ENCODE results near the gene KRT34.
"Not testable (repeated sequence)": the region's sequence is repeated elsewhere in the genome, so short reads cannot be mapped to it uniquely, and the experiment has no call there.

Gene KRT34

DNA sequence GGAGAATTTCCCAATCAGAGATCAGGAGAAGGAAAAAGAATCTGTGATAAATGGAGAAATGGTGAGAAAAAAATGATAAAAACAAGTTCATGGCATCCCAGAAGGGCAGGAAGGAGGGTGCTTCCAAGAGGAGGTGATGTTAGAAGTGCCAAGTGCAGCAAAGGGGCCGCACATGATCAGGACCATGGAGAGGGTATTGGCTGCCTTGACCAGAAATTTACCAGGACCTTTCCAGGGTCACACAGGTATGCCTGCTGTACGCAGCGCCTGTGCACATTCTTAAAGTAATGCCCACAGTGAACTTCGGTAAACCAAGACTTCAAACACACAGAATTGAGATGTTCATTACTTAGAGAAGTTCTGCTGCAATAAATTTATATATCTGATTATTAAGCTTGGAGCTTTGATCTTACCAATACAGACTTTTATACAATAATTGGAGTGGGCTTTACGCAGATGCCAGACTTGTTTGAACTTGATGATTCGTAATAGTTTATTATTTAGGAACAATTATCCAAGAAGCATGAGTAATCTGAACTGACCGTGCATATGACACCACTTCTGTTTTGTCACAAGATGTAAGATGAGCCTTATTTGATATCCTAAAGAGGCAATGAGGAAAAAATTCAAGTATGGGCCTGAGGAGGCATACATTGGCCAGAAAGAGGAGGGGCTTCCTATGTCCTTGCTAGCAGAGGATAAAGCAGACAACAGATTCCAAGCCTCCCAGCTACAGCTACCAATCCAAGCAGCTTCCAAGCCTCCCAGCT lies 29.3 kb downstream of the KRT34 start:
- no peaks in the 10 kb centered on the region for H3K27me3 ChIP-seq (ENCODE audit: insufficient read depth, low read length)
- no peaks in the 10 kb centered on the region for H3K4me1 ChIP-seq (ENCODE audit: insufficient read depth, low read length)
- H3K9ac ChIP-seq (ENCODE audit: low read depth, low read length) = no peak overlapping the region
- no peak overlapping the region for H3K4me3 ChIP-seq (ENCODE audit: low read length)
- H3K36me3 ChIP-seq (ENCODE audit: insufficient read depth, low read depth, low read length) = no peaks in the 10 kb centered on the region
- no peaks in the 10 kb centered on the region for H3K9me3 ChIP-seq (ENCODE audit: insufficient read depth, low read depth, low read length)
- H3K27ac ChIP-seq (ENCODE audit: low read length) = no peak overlapping the region

DNA sequence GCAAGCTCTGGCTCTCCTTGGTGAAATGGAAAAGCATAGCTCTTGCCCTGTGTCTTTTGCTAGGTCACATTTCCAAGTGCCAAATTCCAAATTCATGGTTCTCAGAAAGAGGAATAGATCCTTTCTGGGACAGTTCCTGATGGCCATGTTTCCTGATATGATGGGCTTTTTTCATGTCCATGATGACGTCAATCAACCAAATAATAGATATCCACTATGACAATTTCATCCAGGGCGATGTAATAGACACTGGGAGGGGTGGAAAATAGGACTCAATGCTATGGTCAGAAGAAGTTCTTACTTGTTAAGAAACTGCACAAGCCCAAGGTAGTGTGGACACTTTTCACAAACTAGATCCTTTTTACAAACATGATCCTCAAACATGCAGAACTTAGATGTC lies 30.9 kb downstream of the KRT34 start:
- H3K4me3 ChIP-seq (ENCODE audit: low read length) = no peak overlapping the region
- no peak overlapping the region for H3K9ac ChIP-seq (ENCODE audit: low read depth, low read length)
- no peaks in the 10 kb centered on the region for H3K4me1 ChIP-seq (ENCODE audit: insufficient read depth, low read length)
- no peaks in the 10 kb centered on the region for H3K9me3 ChIP-seq (ENCODE audit: insufficient read depth, low read depth, low read length)
- H3K27me3 ChIP-seq (ENCODE audit: insufficient read depth, low read length) = no peaks in the 10 kb centered on the region
- no peak overlapping the region for H3K27ac ChIP-seq (ENCODE audit: low read length)
- no peaks in the 10 kb centered on the region for H3K36me3 ChIP-seq (ENCODE audit: insufficient read depth, low read depth, low read length)

DNA sequence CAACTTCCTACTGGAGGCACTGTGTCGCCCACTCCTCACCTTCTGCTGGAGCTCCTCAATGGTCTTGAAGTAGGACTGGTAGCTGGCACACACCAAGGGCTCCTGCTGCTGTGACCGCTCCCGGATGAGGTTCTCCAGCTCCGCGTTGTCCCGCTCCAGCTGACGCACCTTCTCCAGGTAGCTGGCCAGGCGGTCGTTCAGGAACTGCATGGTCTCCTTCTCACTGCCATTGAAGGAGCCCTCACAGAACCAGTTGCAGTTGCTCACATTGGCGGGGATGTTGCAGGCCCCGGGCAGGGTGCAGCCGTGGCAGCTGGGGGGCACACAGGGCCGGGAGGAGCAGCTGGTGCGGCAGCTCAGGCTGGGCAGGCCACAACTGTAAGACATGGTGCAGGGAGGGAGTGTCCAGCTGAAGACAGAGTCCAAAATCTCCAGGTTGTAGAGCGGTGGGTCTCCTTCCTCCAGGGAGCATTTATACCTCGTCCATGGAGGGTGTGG lies 31.7 kb downstream of the KRT34 start, which contains the start of gene KRT33A:
KRT33A (minus strand) TSS at position 448 of the 498 bp plus-strand sequence; CDS start at position 387, 61 bp downstream.
- not testable (repeated sequence) for H3K4me1 ChIP-seq (ENCODE audit: insufficient read depth, low read length); H3K9ac ChIP-seq (ENCODE audit: low read depth, low read length); H3K4me3 ChIP-seq (ENCODE audit: low read length); H3K27ac ChIP-seq (ENCODE audit: low read length); H3K36me3 ChIP-seq (ENCODE audit: insufficient read depth, low read depth, low read length); H3K9me3 ChIP-seq (ENCODE audit: insufficient read depth, low read depth, low read length); H3K27me3 ChIP-seq (ENCODE audit: insufficient read depth, low read length)

GRCh38 chr17:41347869-41348760 lies 34.0 kb downstream of the KRT34 start:
- no peaks in the 10 kb centered on the region for H3K36me3 ChIP-seq (ENCODE audit: insufficient read depth, low read depth, low read length)
- no peaks in the 10 kb centered on the region for H3K27me3 ChIP-seq (ENCODE audit: insufficient read depth, low read length)
- no peak overlapping the region for H3K4me3 ChIP-seq (ENCODE audit: low read length)
- H3K9me3 ChIP-seq (ENCODE audit: insufficient read depth, low read depth, low read length) = peaks cover under 1% of the 10 kb centered on the region; the same call in 1 of the 2 replicates
- no peak overlapping the region for H3K27ac ChIP-seq (ENCODE audit: low read length)
- no peak overlapping the region for H3K9ac ChIP-seq (ENCODE audit: low read depth, low read length)
- H3K4me1 ChIP-seq (ENCODE audit: insufficient read depth, low read length) = no peaks in the 10 kb centered on the region

DNA sequence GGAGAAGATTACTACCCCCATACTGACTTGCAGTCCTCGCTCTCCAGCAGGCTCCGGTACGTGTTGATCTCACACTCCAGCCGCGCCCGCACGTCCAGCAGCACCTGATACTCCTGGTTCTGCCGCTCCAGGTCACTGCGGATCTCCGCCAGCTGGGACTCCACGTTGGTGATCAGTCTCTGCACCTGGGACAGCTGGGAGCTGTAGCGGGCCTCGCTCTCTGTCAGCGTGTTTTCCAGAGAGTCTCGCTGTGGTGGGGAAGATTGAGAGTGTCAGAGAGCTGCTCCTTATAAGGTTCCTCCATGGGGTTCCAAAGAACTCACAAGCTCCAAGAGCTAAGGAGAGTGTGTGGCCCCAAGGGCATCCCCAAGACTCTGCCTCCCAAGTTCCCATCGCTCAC lies 35.7 kb downstream of the KRT34 start:
- not testable (repeated sequence) for H3K4me1 ChIP-seq (ENCODE audit: insufficient read depth, low read length); H3K27me3 ChIP-seq (ENCODE audit: insufficient read depth, low read length); H3K4me3 ChIP-seq (ENCODE audit: low read length); H3K9ac ChIP-seq (ENCODE audit: low read depth, low read length); H3K27ac ChIP-seq (ENCODE audit: low read length); H3K36me3 ChIP-seq (ENCODE audit: insufficient read depth, low read depth, low read length); H3K9me3 ChIP-seq (ENCODE audit: insufficient read depth, low read depth, low read length)

DNA sequence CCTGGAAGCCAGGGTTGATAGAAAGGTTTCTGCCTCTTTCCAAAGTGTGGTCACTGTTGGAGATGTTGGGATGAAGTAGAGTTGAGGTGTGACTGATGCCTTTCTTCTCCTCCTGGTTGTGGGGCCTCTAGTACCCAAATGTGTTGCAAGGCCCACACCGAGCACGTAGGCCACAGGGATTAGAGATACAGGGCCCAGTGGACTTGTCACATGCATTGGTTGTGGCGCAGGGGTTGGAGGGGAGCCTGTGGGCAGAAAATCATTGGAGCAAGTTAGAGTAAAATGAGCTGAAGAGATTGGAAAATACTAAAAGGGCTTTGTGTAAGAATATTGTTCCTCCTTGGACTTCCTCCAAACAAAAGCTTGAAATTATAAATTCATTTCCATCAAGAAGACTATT lies 36.1 kb downstream of the KRT34 start:
- Histone ChIP-seq H3K4me3 (ENCODE audit: low read length) (no peak overlapping the region), H3K27me3 (ENCODE audit: insufficient read depth, low read length) (no peaks in the 10 kb centered on the region), H3K36me3 (ENCODE audit: insufficient read depth, low read depth, low read length) (no peaks in the 10 kb centered on the region), H3K4me1 (ENCODE audit: insufficient read depth, low read length) (no peaks in the 10 kb centered on the region), H3K9ac (ENCODE audit: low read depth, low read length) (no peak overlapping the region), H3K9me3 (ENCODE audit: insufficient read depth, low read depth, low read length) (peaks cover 10% of the 10 kb centered on the region; the same call in 1 of the 2 replicates), H3K27ac (ENCODE audit: low read length) (no peak overlapping the region)

DNA sequence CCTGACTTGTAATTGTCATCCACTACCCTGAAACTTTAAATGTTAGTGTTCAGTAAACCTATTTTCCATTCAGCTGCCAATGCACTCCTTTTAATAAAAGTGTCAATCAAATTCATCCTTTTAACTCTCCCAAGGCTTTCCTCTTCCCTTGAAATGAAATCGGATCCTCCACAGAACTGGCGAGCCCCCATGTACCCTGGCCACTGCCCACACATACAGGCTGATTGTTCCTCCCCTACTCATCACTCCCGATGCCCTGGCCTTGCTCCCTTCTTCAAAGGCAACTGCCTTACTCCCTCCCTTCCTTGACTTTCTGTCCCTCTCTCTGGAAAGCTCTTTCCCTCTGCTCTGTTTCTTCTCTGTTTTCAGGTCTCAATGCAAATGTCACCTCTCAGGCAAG lies 39.1 kb downstream of the KRT34 start:
- Histone ChIP-seq H3K36me3 (ENCODE audit: insufficient read depth, low read depth, low read length) (no peaks in the 10 kb centered on the region), H3K27me3 (ENCODE audit: insufficient read depth, low read length) (no peaks in the 10 kb centered on the region), H3K9ac (ENCODE audit: low read depth, low read length) (no peak overlapping the region), H3K27ac (ENCODE audit: low read length) (no peak overlapping the region), H3K9me3 (ENCODE audit: insufficient read depth, low read depth, low read length) (peaks cover 10% of the 10 kb centered on the region; the same call in 1 of the 2 replicates), H3K4me3 (ENCODE audit: low read length) (no peak overlapping the region), H3K4me1 (ENCODE audit: insufficient read depth, low read length) (no peaks in the 10 kb centered on the region)

DNA sequence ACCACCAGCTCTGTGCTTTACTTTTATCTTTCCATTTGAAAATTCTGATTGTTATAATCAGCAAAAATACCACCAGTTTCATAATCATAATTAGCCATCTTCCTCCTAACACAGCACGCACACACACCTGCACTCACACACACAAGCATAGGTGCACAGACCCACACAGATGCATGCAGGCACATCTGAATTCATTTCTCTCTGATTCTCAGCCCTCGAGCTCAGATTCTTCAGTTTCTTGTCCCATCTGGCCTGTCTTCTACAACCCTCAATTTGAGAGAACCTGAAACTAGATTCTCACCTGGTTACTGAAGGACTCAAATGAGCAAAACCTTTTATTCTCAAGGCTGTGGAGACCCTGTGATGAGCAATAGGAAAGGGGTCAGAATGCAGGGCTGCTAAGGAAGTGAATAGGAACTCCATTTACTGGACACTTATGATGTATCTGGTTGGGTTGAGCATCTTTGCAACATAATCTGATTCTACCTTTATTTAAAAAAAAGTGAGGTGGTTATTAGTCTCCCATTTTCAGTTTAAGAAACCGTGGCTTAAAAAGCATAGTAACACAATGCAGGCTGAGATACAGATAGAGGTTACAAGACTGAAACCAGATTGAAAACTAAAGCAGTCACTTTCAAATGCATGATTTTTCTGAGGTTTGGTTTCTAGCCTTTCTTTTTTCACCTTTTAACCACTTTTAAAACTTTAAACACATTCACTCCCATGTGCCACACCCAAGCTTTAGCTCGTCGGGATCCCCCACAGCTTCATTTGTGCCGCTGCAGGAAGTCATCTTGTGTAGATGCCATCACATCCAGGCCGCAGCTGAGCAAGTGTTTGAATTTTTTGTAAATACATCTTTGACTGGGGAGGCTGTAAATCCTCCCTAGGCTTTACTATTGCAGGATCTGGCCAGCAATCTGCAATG lies 40.9 kb downstream of the KRT34 start:
- H3K9me3 ChIP-seq (ENCODE audit: insufficient read depth, low read depth, low read length) = peaks cover 10% of the 10 kb centered on the region; the same call in 1 of the 2 replicates
- no peak overlapping the region for H3K9ac ChIP-seq (ENCODE audit: low read depth, low read length)
- no peaks in the 10 kb centered on the region for H3K4me1 ChIP-seq (ENCODE audit: insufficient read depth, low read length)
- H3K27ac ChIP-seq (ENCODE audit: low read length) = no peak overlapping the region
- H3K27me3 ChIP-seq (ENCODE audit: insufficient read depth, low read length) = no peaks in the 10 kb centered on the region
- H3K36me3 ChIP-seq (ENCODE audit: insufficient read depth, low read depth, low read length) = no peaks in the 10 kb centered on the region
- no peak overlapping the region for H3K4me3 ChIP-seq (ENCODE audit: low read length)

DNA sequence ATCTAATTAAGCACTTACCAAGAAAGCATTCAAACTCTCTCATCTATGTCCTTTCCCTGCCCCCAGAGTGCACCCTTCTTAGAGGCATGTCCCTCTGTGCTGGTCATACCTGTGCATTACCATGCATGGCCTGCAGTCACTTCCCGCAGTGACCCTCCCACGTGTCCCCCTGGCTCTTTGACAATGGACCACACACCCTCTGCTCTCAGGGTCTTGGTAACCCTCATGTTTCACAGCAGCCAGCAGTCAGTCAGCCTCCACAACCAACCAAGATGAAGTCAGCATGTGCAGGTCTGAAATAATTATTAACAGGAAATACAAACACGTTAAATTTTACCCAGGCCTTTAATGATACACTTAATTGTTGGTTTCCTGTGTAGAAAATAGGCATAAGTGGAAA lies 41.6 kb downstream of the KRT34 start:
- Histone ChIP-seq H3K36me3 (ENCODE audit: insufficient read depth, low read depth, low read length) (no peaks in the 10 kb centered on the region), H3K4me3 (ENCODE audit: low read length) (no peak overlapping the region), H3K9me3 (ENCODE audit: insufficient read depth, low read depth, low read length) (peaks cover 10% of the 10 kb centered on the region; the same call in 1 of the 2 replicates), H3K9ac (ENCODE audit: low read depth, low read length) (no peak overlapping the region), H3K27ac (ENCODE audit: low read length) (no peak overlapping the region), H3K27me3 (ENCODE audit: insufficient read depth, low read length) (no peaks in the 10 kb centered on the region), H3K4me1 (ENCODE audit: insufficient read depth, low read length) (no peaks in the 10 kb centered on the region)

DNA sequence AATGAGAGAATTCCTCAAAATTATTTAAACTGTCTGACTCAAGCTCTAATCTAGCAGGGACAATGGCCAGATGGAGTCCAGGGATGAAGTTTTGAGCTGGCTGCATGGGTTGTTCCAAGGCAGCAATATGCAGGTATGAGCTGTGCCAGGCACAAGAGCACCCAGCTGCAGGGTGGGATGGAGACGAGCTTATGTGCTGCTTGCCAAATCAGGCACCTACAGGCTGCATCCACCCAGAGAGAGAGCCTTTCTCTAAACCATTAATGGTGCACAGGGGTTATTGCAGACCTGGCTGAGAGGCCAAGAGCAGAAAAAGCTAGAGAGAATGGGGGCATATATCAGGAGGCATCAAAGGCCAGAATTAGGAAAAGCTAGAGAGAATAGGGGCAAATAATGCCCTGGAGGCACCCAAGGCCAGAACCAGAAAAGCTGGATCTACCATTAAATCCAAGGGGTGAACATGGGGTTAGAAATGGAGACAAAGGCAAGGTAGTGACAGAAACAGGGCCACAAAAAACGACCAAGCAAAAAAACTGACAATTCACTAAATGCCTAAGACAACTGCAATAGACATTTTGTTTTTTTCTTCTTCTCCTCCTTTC lies 42.4 kb downstream of the KRT34 start:
- no peak overlapping the region for H3K4me3 ChIP-seq (ENCODE audit: low read length)
- no peak overlapping the region for H3K27ac ChIP-seq (ENCODE audit: low read length)
- H3K36me3 ChIP-seq (ENCODE audit: insufficient read depth, low read depth, low read length) = no peaks in the 10 kb centered on the region
- no peaks in the 10 kb centered on the region for H3K27me3 ChIP-seq (ENCODE audit: insufficient read depth, low read length)
- H3K9me3 ChIP-seq (ENCODE audit: insufficient read depth, low read depth, low read length) = peaks cover 10% of the 10 kb centered on the region; the same call in 1 of the 2 replicates
- H3K4me1 ChIP-seq (ENCODE audit: insufficient read depth, low read length) = no peaks in the 10 kb centered on the region
- H3K9ac ChIP-seq (ENCODE audit: low read depth, low read length) = no peak overlapping the region

Data from iPS-20b (cell line).